SHP77 (cell line): ENCODE results near the gene PNLIP.

Experiments used
- DNase-seq, 2 experiments: peaks; one replicate each; lab custom pipeline; 2025; lab: John Stamatoyannopoulos, UW

Gene PNLIP

DNA sequence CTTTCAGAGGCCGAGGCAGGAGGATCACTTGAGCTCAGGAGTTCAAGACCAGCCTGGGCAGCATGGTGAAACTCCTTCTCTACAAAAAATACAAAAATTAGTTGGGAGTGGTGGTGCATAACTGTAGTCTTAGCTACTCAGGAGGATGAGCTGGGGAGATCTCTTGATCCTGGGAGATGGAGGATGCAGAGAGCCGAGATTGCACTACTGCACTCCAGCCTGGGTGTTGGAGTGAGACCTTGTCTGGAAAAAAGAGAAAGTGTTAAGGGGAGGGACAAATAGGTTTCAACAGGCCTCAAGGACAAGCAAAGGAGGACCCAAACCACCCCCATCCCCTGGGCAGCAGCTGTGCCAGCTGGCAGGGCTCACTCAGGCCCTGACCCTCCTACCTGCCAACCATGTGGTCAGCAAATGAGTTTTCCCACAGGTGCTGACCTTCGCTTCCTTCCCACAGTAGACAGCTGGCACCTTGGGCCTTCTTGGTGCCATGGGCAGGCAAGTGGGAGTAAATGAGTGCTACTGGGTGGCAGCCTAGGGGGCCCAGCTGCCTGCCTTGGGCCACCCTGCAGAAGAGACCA lies 69.6 kb downstream of the PNLIP start:
- no peak for DNase-seq
